Measurements from ENCODE around the gene HDAC9.
"Not testable (repeated sequence)": the region's sequence is repeated elsewhere in the genome, so short reads cannot be mapped to it uniquely, and the experiment has no call there.

HDAC9 gene

GRCh38 chr7:18978108-18978495 lies 482.6 kb downstream of the HDAC9 start:
- no peak for DNase-seq

- DNase-seq, result not testable (repeated sequence)
Measured at GRCh38 chr7:18990700-18991099, 495.2 kb downstream of the HDAC9 start.

GRCh38 chr7:18993933-18994668 lies 498.6 kb downstream of the HDAC9 start:
- DNase-seq, result no peak

GRCh38 chr7:18995270-18995671 lies 499.7 kb downstream of the HDAC9 start:
- no peak for DNase-seq

GRCh38 chr7:18995811-18996426 lies 500.4 kb downstream of the HDAC9 start:
- DNase-seq, result no peak

GRCh38 chr7:18996583-18996982 lies 501.0 kb downstream of the HDAC9 start:
- no peak for DNase-seq

DNA sequence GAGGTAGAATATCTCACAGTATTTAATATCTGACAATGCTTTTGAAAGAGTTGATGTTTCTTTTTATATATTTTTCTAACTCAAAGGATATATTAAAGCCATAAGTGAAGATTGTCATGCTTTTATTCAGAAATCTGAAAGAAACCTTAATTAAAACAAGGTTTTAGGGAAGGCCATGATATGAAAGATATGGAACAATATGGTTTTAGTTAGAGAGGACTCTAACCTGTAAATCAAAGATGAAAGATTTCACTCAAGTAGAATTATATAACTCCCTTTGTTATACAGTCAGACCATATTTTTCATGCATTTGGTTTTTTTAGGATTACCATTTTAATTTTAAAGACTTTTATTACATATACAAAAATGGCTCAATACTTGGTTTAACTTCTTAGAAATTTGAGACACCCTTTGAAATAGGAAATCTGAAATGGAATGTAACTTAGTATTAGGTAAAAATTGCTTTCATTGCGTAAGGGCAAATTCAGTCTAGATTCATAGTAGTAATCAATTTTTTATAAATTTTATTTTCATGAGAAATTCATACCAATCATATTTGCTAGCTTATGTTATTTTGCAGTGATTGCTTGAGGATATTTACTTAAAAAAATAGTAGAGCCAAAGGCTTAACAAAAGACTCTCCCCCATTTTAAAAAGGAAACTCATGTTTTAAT lies 502.1 kb downstream of the HDAC9 start:
- DNase-seq, result no peak

- DNase-seq, result no peak
Measured at GRCh38 chr7:19000410-19000809, 504.9 kb downstream of the HDAC9 start.

DNA sequence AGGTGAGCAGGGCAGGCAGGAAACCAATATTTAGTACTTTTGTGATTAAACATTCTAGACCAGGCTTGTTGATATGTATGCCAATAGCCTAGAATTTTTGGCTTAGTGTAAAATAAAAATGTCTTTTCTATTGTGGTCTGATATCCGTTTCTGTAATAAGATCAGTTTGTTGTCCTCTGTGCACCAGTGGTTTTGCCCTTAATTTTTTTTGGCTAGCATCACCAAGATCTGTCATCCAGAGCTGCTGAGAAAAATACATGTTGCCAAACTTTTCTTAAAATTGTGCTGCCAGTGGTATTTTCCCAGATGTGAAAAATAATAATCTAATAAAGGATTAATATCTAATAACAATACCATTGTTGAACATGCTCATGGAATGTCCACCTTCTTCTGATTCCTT lies 506.3 kb downstream of the HDAC9 start:
- DNase-seq, result no peak

DNA sequence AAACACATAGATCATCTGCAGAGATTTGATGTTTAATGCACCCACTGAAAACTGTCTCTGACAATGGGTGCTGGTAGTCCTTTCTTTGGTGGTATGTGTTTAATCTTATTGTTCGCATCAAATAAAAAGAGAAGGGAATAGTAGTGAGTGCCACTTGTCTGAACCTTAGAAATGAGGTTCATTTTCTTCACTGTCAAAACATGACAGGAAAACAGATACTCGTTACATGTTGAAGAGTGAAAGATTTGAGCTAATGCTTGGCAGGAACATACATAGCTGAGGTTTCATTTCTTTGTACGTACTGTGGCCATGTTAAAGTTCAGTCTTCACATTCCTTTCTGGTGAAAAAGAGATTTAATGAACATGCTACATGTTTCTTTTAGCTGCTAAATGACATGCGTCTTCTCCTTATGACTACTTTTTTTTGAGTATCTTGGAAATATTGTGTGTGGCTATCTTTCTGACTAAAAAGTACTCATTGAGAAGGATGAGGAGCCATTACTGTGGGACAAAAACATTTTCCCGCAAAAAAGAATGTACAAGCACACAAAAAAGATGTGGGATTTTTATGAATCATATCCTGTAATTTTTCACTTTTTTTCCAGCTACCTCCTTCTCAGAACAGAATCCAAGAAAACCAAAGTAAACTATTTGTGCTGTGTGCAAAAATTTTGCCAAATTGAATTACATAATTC lies 513.8 kb downstream of the HDAC9 start:
- no peak for DNase-seq

DNA sequence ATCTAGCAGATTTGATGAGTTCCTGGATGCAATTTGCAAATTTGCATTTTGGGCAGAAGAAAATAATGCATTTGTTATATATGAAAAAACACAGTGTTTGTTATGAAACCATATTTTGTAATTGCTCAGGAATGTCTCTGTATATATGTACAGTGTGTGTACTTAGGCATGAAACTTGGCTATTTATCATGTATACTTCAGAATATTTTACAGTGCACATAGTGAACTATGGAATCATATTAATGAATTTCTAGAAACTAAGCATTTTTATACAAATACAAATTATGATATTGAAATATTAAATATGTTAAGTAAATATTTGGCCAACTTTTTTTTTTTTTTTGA lies 514.4 kb downstream of the HDAC9 start:
- DNase-seq, result no peak

DNA sequence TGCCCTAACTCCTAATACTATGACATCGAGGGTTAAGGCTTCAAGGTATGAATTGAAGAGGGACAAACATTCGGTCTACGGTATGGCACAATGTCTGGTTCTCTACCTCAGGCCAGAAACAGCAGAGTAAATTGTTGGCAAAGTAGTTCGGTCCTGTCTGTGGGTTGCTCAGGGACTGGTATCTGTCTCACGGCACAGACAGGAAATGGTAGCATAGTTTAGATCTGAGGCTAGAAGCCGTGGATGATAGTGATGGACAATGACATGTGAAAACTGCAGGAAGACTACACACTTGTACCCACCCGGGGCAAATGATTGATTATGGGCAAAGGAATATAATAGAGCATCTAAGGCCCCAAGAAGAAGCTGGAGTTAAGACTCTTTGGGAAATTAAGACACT lies 515.7 kb downstream of the HDAC9 start:
- DNase-seq, result no peak

- no peak for DNase-seq
Measured at GRCh38 chr7:19015098-19015497, 519.5 kb downstream of the HDAC9 start.

GRCh38 chr7:19016140-19016539 lies 520.6 kb downstream of the HDAC9 start:
- DNase-seq, result no peak

DNA sequence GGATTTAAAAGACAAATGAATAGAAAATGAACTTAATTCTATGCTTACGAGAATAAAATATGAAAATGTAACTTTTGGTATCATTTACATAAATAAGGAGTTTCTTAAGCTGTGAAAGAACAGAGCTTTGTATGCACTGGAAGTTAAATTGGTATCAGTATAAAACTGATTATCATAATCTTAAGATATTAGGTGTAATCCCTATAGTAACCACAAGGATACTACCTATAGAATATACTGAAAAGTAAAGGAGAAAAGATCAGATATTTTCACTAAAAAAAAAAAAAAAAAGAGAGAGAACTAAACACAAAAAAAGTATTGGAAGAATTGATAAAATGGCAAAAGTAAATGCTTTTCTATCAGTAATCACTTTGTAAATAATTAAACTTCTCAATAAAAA lies 521.8 kb downstream of the HDAC9 start:
- DNase-seq, result no peak

GRCh38 chr7:19020062-19020461 lies 524.5 kb downstream of the HDAC9 start:
- DNase-seq, result no peak

DNA sequence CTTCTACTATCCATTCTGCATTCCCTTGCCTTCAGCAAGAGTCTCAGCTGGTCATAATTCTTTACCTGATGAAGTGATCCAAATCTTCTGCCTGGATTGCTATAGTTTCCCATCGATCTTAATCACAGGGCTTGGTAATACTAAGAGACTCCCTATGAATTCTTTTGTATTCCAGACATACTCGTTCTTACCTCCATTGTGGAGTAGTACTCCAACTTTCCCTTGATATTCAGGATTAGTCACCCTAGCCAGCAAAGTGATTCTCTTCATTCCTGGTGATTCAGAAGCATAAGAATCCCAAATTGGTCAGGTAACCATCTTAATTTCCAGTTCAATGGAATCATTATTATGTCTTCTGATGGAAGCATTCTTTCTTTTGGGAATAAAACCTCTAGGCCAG lies 525.2 kb downstream of the HDAC9 start:
- no peak for DNase-seq

DNA sequence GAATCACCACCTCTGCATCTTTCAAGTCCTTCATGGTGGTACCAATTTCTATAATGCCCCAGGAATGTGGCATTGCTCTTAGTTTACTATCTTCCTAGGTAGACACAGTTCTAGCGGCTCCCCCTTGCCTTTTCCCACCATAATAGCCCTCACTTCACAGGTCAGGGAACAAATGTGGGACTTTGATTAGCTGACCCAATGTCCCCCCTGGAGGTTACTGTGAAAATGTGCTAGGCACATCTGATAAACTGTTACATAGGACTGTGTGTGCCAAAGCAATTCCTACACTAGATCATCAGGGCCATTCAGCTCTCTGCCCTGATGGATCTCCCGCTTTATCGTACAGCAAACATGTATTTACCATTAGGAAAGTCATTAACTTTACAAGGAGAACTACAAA lies 527.9 kb downstream of the HDAC9 start:
- no peak for DNase-seq

DNA sequence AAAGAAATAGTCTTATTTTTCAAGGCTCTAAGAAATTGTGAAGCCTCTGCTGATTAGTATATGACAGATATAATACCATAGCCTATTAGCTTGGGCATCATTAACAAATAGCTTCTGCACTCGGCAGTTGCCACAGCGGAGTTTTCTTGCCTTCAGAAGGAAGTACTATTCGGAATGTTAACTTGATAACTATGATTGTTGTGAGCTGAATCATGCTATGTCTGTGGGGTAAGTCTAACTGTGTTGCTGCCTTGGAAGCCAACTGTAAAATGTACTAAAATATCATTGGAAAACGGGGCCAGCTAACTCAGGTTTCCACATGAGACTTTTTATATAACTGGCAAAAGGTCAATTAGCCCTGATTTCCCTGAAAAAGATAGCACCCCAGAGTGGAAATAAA lies 528.7 kb downstream of the HDAC9 start:
- no peak for DNase-seq

GRCh38 chr7:19026888-19027287 lies 531.3 kb downstream of the HDAC9 start:
- no peak for DNase-seq

DNA sequence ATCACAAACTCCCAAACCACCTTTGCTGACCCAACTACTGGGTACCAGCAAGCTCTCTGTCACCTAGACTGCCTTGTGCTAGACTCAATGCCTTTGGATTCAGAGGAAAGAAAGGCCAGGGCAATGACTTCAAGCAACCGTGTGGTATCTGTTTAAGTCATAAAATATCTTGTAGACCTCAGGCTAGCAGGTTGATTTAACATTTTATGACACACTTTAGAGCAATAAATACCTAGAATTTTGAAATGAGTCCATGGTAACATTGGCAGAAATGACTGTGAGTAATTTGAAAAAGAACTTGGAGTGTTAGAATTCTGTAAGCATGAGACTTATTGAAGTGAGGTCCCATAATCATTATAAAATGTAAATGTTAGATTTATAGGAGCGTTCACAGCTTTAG lies 534.7 kb downstream of the HDAC9 start:
- no peak for DNase-seq

DNA sequence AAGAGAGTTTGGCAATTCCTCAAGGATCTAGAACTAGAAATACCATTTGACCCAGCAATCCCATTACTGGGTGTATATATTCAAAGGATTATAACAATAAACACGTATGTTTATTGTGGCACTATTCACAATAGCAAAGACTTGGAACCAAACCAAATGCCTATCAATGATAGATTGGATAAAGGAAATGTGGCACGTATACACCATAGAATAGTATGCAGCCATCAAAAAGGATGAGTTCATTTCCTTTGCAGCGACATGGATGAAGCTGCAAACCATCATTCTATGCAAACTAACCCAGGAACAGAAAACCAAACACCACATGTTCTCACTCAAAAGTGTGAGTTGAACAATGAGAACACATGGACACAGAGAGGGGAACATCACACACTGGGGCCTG lies 537.4 kb downstream of the HDAC9 start:
- not testable (repeated sequence) for DNase-seq

DNA sequence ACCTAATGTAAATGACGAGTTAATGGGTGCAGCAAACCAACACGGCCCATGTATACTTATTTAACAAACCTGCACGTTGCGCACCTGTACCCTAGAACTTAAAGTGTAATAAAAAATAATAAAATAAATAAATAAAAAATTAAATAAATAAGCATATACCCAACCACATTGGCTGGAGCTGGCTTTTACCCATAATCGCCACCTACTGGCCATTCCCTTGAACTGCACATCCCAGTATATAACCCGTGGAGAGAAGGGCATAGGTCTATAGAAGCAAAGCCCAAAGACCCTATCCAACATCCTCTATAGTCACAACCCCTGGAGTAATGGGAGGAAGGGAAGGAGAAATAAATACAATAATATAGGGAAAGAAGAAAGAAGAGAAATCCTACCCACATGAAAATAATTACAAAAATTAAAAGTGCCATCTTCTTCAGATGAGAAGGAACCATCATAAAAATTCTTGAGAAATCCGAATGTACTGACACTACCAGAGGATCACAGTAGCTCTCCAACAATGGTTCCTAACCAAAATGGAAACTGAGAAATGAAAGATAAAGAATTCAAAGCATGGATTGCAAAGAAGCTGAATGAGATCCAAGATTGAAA lies 556.3 kb downstream of the HDAC9 start:
- peak; percentile 56 to 77 (median 66) for DNase-seq

Measured in suppressor macrophage (primary cell).